GM12892 (cell line): ENCODE data around the gene CYTH3.

Experiments used
- DNase-seq: peaks from one replicate; pipeline ENCODE4 v3.0.0; 2011; ENCODE audit not compliant: insufficient read length
- FAIRE-seq: peaks from 2 replicates; lab custom pipeline; 2011; peaks lifted over from hg19 to GRCh38; lab: Jason Lieb, UNC
- POLR2A ChIP-seq: IDR thresholded peaks from 2 replicates; pipeline ENCODE4 v1.6.1; 2011; ENCODE audit warnings: low read depth, low read length, control low read depth
- POLR2AphosphoS5 ChIP-seq: IDR thresholded peaks from 2 replicates; pipeline ENCODE4 v1.6.1; 2011; ENCODE audit warnings: low read depth, low read length, control low read depth
- TAF1 ChIP-seq: IDR thresholded peaks from 2 replicates; pipeline ENCODE4 v1.6.1; 2011; ENCODE audit warnings: low read depth, mild to moderate bottlenecking, control low read depth, low read length, borderline replicate concordance

The CYTH3 gene

DNA sequence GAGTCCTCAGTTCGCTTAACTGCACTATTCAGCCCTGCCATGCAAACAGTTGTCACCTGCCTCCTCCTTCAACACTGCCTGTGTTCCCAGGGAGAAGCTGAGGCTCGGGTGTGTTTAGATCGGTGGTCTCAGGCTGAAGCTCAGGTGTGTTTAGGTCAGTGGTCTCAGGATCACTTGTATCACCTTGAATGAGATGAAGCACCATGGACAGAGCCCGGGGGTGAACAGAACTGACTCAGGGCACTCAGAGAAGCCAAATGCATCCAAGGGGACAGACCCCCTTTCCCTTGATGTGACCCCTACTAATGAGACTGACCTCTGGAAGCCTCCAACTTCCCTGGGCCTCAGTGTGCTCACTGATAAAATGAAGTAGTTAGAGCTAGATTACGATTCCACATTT, 84.0 kb downstream of the CYTH3 start:
- no peak for FAIRE-seq
- no peak for DNase-seq
- TF ChIP-seq TAF1, result no peak

DNA sequence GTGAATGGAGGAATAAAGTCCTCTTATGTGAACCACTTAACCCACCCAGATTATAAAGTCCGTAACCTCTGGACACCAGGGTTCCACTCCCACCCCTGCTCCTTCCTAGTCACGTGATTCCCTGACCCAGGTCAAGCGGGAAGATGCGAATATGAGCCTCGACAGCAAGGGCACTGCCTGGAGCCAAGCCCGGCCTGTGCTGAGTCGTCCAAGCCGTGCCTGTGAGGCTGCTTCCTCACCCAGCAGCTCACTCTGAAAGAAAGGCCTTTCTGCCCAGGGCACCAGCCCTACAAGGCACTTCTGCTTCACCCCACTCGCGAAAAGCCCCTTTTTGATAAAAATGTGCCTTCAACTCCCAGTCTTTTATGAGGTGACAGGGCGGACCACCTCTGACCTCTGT, 85.8 kb downstream of the CYTH3 start:
- TF ChIP-seq TAF1, result no peak
- no peak for TF ChIP-seq POLR2A
- no peak for TF ChIP-seq POLR2AphosphoS5
- FAIRE-seq (no peak), DNase-seq (no peak)

DNA sequence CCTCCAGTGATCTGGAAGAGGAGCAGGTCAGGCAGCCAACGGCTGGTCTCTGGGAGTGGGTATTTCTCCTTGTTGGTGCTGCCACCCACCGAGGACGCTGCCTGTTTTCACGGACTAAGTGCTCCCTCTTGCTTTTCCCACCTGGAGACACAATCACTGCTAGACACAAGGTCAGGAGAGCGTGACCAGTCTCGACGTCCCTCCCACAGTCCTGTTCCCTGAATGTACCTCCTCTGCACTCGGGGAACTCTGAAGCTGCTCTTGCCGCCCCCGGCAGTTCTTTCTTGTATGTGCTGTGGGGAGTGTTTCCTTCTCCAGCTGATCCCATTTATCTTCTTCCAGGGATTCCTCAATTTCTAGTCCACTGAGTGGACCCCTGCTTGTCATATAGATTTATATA, 89.4 kb downstream of the CYTH3 start:
- DNase-seq, result no peak
- FAIRE-seq, result no peak
- TF ChIP-seq POLR2A (no peak), TAF1 (no peak), POLR2AphosphoS5 (no peak)

DNA sequence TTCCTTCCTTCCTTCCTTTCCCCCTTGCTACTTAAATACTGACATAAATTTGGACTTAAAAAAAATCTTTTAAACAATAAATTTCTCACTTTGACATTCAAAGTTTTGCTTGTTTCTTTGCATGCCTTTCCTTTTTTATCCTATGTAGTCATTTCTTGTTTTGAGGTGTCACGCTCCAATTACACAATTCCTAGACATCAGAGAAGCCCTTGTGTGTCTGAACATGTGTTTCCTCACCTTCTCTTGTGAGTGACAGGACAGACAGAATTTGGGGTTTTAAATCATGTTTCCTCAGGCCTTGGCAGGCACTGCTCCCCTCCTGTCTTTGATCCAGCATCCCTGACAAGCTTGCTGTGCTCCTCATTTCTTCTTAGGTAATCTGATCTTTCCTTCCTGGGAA, 91.3 kb downstream of the CYTH3 start:
- no peak for FAIRE-seq
- no peak for DNase-seq
- TF ChIP-seq POLR2A (no peak), TAF1 (no peak), POLR2AphosphoS5 (no peak)

DNA sequence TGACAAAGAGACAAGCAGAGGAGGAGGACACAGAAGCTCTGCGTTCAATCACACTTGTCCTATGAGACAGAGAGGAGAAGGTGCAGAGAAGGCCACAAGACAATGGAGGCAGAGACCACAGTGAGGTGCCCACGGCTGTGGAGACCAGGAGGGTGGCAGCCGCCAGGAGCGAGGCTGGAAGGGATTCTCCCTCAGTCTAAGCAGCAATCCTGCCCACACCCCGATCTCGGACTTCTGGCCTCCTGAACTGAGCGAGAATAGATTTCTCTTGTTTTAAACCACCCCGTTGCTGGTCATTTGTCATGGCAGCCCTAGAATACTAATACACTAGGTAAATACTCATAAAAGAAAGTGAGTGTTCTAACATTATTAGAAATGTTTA, 92.1 kb downstream of the CYTH3 start:
- no peak for DNase-seq
- FAIRE-seq, result no peak
- no peak for TF ChIP-seq POLR2A
- no peak for TF ChIP-seq TAF1
- TF ChIP-seq POLR2AphosphoS5, result no peak

DNA sequence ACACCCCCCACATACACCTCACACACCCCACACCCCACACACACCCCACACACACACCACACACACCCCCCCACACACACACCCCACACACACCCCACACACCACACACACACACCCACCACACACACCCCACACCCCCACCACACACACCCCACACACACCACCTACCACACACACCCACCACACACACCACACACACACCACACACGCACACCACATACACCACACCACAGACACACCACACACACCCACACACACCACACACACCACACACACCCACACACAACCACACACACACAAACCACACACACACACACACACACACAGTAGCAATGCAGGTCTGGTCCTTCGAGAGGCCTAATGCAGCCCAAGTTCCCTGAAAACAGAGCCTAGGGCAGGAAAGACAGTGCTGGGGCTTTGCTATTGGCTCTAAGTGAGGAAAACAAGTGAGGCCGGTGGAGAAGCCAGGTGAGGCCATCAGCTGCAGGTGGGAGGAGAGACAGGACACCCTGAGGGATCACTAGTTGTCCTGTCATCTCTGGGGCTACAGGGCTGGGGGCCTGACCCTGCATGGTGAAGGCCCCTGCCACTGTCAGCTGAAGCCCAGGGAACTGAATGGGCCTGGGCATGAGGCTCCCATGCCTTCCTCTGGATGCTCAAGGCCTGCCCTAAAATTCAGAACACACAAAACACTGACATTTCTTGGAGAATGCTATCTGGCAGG, 92.6 kb downstream of the CYTH3 start:
- DNase-seq, result no peak
- FAIRE-seq, result no peak
- TF ChIP-seq POLR2AphosphoS5 (no peak), TAF1 (no peak), POLR2A (no peak)

DNA sequence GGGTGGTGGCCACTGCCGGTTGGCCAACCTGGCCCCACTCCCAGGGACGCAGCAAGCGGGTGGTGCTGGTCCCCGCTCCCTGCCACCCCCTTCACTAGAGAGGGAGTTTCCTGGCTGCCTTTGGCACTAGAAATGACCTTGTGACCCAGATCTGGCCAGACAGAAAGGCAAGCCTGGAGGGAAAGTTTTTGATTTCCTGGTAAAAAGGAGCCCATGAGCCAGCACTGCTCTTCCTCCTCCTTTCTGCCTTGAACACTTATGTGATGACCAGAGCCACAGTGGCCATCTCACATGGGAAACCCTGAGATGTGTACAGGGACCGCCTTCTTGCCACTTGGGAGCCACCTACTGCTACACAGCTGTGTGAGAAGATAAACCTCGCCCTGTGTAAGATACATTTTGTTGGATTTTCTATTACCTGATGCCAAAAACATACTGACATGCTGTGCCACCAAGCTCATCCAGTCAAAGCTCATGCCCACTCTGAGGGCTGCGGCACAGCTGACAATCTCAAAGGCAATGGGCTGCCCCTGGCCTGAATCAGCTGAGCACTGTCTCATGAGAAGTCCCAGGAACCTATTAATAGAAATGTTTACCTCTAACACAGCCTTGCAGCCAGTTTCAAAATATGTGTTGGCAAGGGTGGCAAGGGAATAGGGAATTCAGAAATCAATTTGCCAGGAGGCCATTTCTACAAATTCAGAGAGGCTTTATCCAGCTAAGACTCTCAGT, 94.0 kb downstream of the CYTH3 start:
- DNase-seq, result no peak
- TF ChIP-seq POLR2AphosphoS5 (no peak), POLR2A (no peak), TAF1 (no peak)
- FAIRE-seq, result no peak

DNA sequence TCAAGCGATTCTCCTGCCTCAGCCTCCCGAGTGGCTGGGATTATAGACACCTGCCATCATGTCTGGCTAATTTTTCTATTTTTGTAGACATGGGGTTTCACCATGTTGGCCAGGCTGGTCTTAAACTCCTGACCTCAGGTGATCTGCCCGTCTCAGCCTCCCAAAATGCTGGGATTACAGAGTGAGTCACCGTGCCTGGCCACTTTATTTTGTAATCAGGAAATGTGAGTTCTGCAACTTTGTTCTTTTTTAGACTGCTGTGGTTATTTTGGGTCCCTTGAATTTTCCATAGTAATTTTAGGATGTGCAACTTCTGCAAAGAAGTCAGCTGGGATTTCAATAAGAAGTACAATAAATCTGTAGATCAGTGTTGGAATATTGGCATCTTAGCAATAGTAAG, 96.8 kb downstream of the CYTH3 start:
- FAIRE-seq (no peak), DNase-seq (no peak)
- TF ChIP-seq TAF1, result no peak
- no peak for TF ChIP-seq POLR2AphosphoS5
- TF ChIP-seq POLR2A, result no peak

DNA sequence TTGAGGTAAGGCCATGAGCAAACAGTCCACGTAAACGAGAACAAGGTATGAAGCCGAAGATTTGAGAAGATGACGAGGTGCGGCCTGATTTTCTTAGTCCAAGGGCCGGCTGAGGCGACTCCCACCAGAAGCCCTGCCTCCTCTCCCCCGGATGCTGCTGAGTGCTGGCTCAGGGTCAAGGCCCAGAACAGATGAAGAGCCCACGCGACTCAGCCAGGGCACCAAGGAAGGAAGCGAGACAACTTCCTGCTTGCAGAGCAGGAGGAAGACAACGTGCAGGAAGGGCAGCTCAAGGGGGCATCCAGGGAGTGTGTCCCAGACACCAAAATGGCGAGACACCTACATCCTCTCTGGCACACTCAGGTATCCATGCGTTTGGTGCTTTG, 99.5 kb downstream of the CYTH3 start:
- no peak for DNase-seq
- TF ChIP-seq POLR2AphosphoS5, result no peak
- TF ChIP-seq POLR2A, result no peak
- no peak for TF ChIP-seq TAF1
- FAIRE-seq, result no peak

DNA sequence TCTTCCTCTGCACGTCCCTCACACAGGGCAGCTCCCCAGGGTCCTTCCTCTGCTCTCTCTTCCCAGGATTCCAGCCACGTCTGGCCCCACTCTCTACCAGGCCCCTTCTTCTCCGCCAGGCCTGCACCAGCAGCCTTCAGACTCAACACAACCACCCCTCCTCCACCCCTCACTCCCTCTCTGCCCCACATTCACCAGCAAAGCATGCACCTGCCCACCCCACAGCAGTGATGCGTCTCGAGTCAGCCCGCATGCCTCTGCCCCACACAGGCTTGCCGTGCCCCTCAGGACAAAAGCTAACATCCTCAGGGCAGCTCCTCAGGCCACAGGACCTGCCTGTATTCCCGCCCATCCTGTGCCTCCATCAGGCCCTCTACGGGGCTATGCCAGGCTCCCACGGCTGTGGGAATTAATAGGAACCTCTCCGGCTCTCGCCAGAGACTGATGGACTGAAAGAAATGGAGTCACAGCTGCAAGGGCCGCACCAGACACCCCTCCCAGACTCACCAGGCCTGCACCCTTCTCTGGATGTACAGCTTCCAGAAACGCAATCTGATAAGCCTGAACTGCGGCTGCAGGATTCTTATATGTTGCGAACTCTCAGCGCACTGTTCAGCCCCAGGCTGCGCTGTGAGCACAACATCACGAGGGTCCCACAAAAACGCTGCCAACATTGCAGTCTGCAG, 100.1 kb downstream of the CYTH3 start:
- TF ChIP-seq POLR2A (no peak), TAF1 (no peak), POLR2AphosphoS5 (no peak)
- FAIRE-seq (no peak), DNase-seq (no peak)

DNA sequence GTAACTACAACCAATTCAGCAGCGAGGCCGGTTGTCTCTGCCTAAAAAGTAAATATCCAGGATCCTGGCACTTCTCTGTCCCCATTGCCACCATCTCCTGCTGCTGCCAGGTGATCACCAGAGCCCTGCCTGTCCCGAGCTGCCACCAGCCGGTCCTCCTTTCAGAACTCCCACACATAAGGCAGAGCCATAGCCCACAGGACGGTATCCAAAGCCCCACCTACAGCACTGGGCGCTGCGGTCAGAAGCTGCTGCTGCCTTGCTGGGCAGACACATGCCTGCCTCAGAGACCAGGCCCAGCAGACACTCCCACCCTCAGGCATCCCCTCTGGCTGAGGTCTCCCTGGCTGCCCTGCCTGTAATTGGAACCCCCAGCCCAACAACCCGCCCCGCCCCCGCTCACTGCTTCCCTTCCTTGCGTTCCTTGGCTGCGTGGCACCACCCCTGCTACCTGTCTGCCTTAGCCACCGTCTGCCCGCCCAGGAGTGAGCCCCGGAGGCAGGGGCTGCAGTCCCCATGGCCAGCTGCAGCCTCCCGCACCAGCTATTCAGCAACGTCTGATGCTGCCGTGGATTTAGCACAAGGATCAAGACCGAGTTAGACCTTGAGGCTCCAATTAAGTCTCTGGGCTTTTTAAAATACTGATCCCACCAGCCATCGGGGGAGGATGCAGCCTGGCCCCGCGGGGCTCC, 100.7 kb downstream of the CYTH3 start:
- TF ChIP-seq POLR2AphosphoS5 (no peak), POLR2A (no peak), TAF1 (no peak)
- no peak for DNase-seq
- no peak for FAIRE-seq
